OCI-LY3 (cell line): ENCODE results near the gene XAGE5.
"Not testable (repeated sequence)": the region's sequence is repeated elsewhere in the genome, so short reads cannot be mapped to it uniquely, and the experiment has no call there.

Source experiments
- H2AFZ ChIP-seq: fragments of 200-600, 300-600 bp; shearing (Covaris generic); 2 replicates; pipeline ENCODE4 v1.6.0; 2014; ENCODE audit warnings: antibody characterized with exemption, low read depth, low read length
- H3K27ac ChIP-seq: fragments of 200-600, 300-600 bp; sonication (generic); 2 replicates; pipeline ENCODE4 v1.5.1; 2014; ENCODE audit warnings: mild to moderate bottlenecking, low read length, moderate library complexity, mixed read lengths
- H3K27me3 ChIP-seq: fragments of 200-600, 300-600 bp; sonication (generic); 2 replicates; pipeline ENCODE4 v1.6.1; 2014; ENCODE audit warnings: low read depth, low read length, mixed read lengths
- H3K36me3 ChIP-seq: fragments of 200-600, 300-600 bp; sonication (generic); replicated peaks from 2 replicates; pipeline ENCODE3; 2014; ENCODE audit warnings: low read depth, low read length, mixed read lengths
- H3K4me1 ChIP-seq: fragments of 300-600, 200-600 bp; sonication (generic); 2 replicates; pipeline ENCODE4 v1.6.1; 2014; ENCODE audit warnings: low read length, mixed read lengths
- H3K4me2 ChIP-seq: fragments of 200-600, 300-600 bp; sonication (generic); 2 replicates; pipeline ENCODE4 v1.6.1; 2014; ENCODE audit warnings: low read length, mixed read lengths
- H3K4me3 ChIP-seq: fragments of 300-600, 200-600 bp; sonication (generic); 2 replicates; pipeline ENCODE4 v1.5.1; 2014; ENCODE audit warnings: antibody characterized with exemption, mild to moderate bottlenecking, low read length, moderate library complexity
- H3K79me2 ChIP-seq: fragments of 300-600, 200-600 bp; shearing (Covaris generic); 2 replicates; pipeline ENCODE4 v1.6.1; 2014; ENCODE audit warnings: mild to moderate bottlenecking, low read length, mixed read lengths
- H3K9ac ChIP-seq: fragments of 300-600, 200-600 bp; shearing (Covaris generic); 2 replicates; pipeline ENCODE4 v1.6.0; 2014; ENCODE audit warnings: mild to moderate bottlenecking, low read length, moderate library complexity
- H3K9me3 ChIP-seq: fragments of 200-600, 300-600 bp; shearing (Covaris generic); 2 replicates; pipeline ENCODE4 v1.6.1; 2014; ENCODE audit warnings: low read length, mixed read lengths; ENCODE audit not compliant: insufficient read depth
- H4K20me1 ChIP-seq: fragments of 200-600, 300-600 bp; sonication (generic); 2 replicates; pipeline ENCODE4 v1.6.1; 2016; ENCODE audit warnings: low read length, mixed read lengths; ENCODE audit not compliant: insufficient read depth
- CTCF ChIP-seq: fragments of 200-600, 300-600 bp; sonication (generic); IDR thresholded peaks from 2 replicates; pipeline ENCODE4 v1.5.1; 2014; ENCODE audit warnings: antibody characterized with exemption, low read length, low read depth
- EZH2phosphoT487 ChIP-seq: fragments of 200-600 bp; shearing (Covaris generic); IDR thresholded peaks from 2 replicates; pipeline ENCODE4 v1.6.1; 2018; ENCODE audit warnings: antibody characterized with exemption, mixed run types, low read depth

Gene XAGE5

GRCh38 chrX:52852110-52852860 is 41.2 kb downstream of the XAGE5 start:
- Histone ChIP-seq H3K4me1 (peaks cover 11% of the 10 kb centered on the region), H3K27me3 (no peaks in the 10 kb centered on the region), H3K4me2 (no peak overlapping the region), H3K36me3 (no peaks in the 10 kb centered on the region), H3K4me3 (no peak overlapping the region), H3K27ac (no peak overlapping the region), H2AFZ (no peak overlapping the region), H3K79me2 (no peaks in the 10 kb centered on the region), H3K9me3 (no peaks in the 10 kb centered on the region), H3K9ac (no peak overlapping the region), H4K20me1 (no peaks in the 10 kb centered on the region)
- TF ChIP-seq CTCF (no peak), EZH2phosphoT487 (no peak)

GRCh38 chrX:52856991-52857525 is 46.0 kb downstream of the XAGE5 start:
- H3K27me3 ChIP-seq, H3K79me2 ChIP-seq, H3K4me3 ChIP-seq, H3K27ac ChIP-seq, H3K9ac ChIP-seq, H3K4me2 ChIP-seq, H2AFZ ChIP-seq, H3K36me3 ChIP-seq, H4K20me1 ChIP-seq, H3K9me3 ChIP-seq: not testable (repeated sequence)
- peaks cover 11% of the 10 kb centered on the region for H3K4me1 ChIP-seq

GRCh38 chrX:52865343-52865998 is 54.4 kb downstream of the XAGE5 start:
- Histone ChIP-seq H3K79me2 (no peaks in the 10 kb centered on the region), H3K4me2 (no peak overlapping the region)
- TF ChIP-seq CTCF (no peak), EZH2phosphoT487 (no peak)

More at GRCh38 chrX:52865343-52865998, 54.4 kb downstream of the XAGE5 start:
- no peak overlapping the region for H2AFZ ChIP-seq
- H4K20me1 ChIP-seq, result no peaks in the 10 kb centered on the region
- H3K36me3 ChIP-seq, result no peaks in the 10 kb centered on the region
- H3K4me1 ChIP-seq, result no peaks in the 10 kb centered on the region
- no peak overlapping the region for H3K27ac ChIP-seq
- H3K9me3 ChIP-seq, result no peaks in the 10 kb centered on the region
- H3K4me3 ChIP-seq, result no peak overlapping the region
- no peaks in the 10 kb centered on the region for H3K27me3 ChIP-seq
- no peak overlapping the region for H3K9ac ChIP-seq
